Astrocyte (in vitro differentiated cells and primary cell): Measurements from ENCODE around the gene DOCK3. TPM values are rescaled to one million over a fixed set of nuclear protein-coding genes. Genes with fewer than 3 reads are reported as not detected.

Source experiments
- DNase-seq: peaks from one replicate; pipeline ENCODE4 v3.0.0-alpha.2; 2010; ENCODE audit warnings: low read depth
- FAIRE-seq: peaks from 2 replicates; lab custom pipeline; 2011; peaks lifted over from hg19 to GRCh38; lab: Jason Lieb, UNC
- H2AFZ ChIP-seq: 2 replicates; pipeline ENCODE4 v1.6.0; 2012; ENCODE audit warnings: low read depth, low read length, inconsistent platforms
- H3K27ac ChIP-seq: 2 replicates; pipeline ENCODE4 v1.5.1; 2011; ENCODE audit warnings: low read depth, low read length, inconsistent platforms
- H3K27me3 ChIP-seq: 2 replicates; pipeline ENCODE4 v1.6.0; 2011; ENCODE audit warnings: low read length, inconsistent platforms; ENCODE audit not compliant: insufficient read depth
- H3K36me3 ChIP-seq: 2 replicates; pipeline ENCODE4 v1.5.1; 2011; ENCODE audit warnings: low read length, inconsistent platforms; ENCODE audit not compliant: insufficient read depth
- H3K4me1 ChIP-seq: 2 replicates; pipeline ENCODE4 v1.5.1; 2011; ENCODE audit warnings: low read length, inconsistent platforms; ENCODE audit not compliant: insufficient read depth
- H3K4me2 ChIP-seq: 2 replicates; pipeline ENCODE4 v1.6.0; 2012; ENCODE audit warnings: low read length, inconsistent platforms
- H3K4me3 ChIP-seq: 2 replicates; pipeline ENCODE4 v1.5.1; 2011; ENCODE audit warnings: low read depth, mild to moderate bottlenecking, low read length, inconsistent platforms; ENCODE audit not compliant: insufficient read depth
- H3K79me2 ChIP-seq: 2 replicates; pipeline ENCODE4 v1.6.0; 2012; ENCODE audit warnings: mild to moderate bottlenecking, low read length, inconsistent platforms; ENCODE audit not compliant: insufficient read depth
- H3K9ac ChIP-seq: 2 replicates; pipeline ENCODE4 v1.6.0; 2012; ENCODE audit warnings: mild to moderate bottlenecking, low read length, inconsistent platforms
- H3K9me3 ChIP-seq: 2 replicates; pipeline ENCODE4 v1.5.1; 2012; ENCODE audit warnings: low read depth, mild to moderate bottlenecking, low read length, inconsistent platforms; ENCODE audit not compliant: insufficient read depth
- H4K20me1 ChIP-seq: 2 replicates; pipeline ENCODE4 v1.6.0; 2012; ENCODE audit warnings: low read length, inconsistent platforms; ENCODE audit not compliant: insufficient read depth
- H3K27ac Mint-ChIP-seq: one replicate; pipeline ENCODE4 v1.8.0; 2021; ENCODE audit warnings: mild to moderate bottlenecking, mixed read lengths; ENCODE audit not compliant: unreplicated experiment
- H3K27me3 Mint-ChIP-seq: one replicate; pipeline ENCODE4 v1.8.0; 2021; ENCODE audit warnings: low read depth, mixed read lengths; ENCODE audit not compliant: unreplicated experiment
- H3K36me3 Mint-ChIP-seq: one replicate; pipeline ENCODE4 v1.8.0; 2021; ENCODE audit warnings: low read depth, mixed read lengths; ENCODE audit not compliant: unreplicated experiment
- H3K4me1 Mint-ChIP-seq: one replicate; pipeline ENCODE4 v1.8.0; 2021; ENCODE audit warnings: low read depth, mixed read lengths; ENCODE audit not compliant: unreplicated experiment
- H3K4me3 Mint-ChIP-seq: one replicate; pipeline ENCODE4 v1.8.0; 2021; ENCODE audit warnings: mild to moderate bottlenecking, moderate library complexity, mixed read lengths; ENCODE audit not compliant: unreplicated experiment
- H3K9me3 Mint-ChIP-seq: one replicate; pipeline ENCODE4 v1.8.0; 2021; ENCODE audit warnings: mild to moderate bottlenecking, mixed read lengths; ENCODE audit not compliant: unreplicated experiment
- EZH2 ChIP-seq: IDR thresholded peaks from 2 replicates; pipeline ENCODE4 v1.6.1; 2012; ENCODE audit warnings: mild to moderate bottlenecking, low read length, inconsistent platforms; ENCODE audit not compliant: insufficient read depth
- total RNA-seq: library from RNA; stranded (reverse); gene quantifications from 2 replicates; pipeline ENCODE4 v1.2.1, GENCODE V29; 2021
- TF ChIP-seq, protein P1 (sequence below): IDR thresholded peaks from 2 replicates; pipeline ENCODE4 v1.5.1; 2011; ENCODE audit warnings: low read depth, mild to moderate bottlenecking, inconsistent platforms, low read length, moderate library complexity; ENCODE audit not compliant: insufficient read depth

The DOCK3 gene
- total RNA-seq, 1 donor from 2014 or later: 3.3 TPM

- no peaks in the 10 kb centered on the region for H3K4me1 ChIP-seq
- Mint-ChIP-seq H3K27me3 (no peaks in the 10 kb centered on the region), H3K4me1 (no peaks in the 10 kb centered on the region), H3K4me3 (no peak overlapping the region), H3K9me3 (peaks cover 5% of the 10 kb centered on the region), H3K27ac (no peak overlapping the region), H3K36me3 (no peaks in the 10 kb centered on the region)
- H3K4me2 ChIP-seq: no peak overlapping the region
- no peaks in the 10 kb centered on the region for H3K36me3 ChIP-seq
- H3K79me2 ChIP-seq: no peaks in the 10 kb centered on the region
- no peaks in the 10 kb centered on the region for H3K27me3 ChIP-seq
- H2AFZ ChIP-seq: no peak overlapping the region
- TF ChIP-seq EZH2: no peak
- TF ChIP-seq, protein P1, sequence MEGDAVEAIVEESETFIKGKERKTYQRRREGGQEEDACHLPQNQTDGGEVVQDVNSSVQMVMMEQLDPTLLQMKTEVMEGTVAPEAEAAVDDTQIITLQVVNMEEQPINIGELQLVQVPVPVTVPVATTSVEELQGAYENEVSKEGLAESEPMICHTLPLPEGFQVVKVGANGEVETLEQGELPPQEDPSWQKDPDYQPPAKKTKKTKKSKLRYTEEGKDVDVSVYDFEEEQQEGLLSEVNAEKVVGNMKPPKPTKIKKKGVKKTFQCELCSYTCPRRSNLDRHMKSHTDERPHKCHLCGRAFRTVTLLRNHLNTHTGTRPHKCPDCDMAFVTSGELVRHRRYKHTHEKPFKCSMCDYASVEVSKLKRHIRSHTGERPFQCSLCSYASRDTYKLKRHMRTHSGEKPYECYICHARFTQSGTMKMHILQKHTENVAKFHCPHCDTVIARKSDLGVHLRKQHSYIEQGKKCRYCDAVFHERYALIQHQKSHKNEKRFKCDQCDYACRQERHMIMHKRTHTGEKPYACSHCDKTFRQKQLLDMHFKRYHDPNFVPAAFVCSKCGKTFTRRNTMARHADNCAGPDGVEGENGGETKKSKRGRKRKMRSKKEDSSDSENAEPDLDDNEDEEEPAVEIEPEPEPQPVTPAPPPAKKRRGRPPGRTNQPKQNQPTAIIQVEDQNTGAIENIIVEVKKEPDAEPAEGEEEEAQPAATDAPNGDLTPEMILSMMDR: no peak
- no peak for DNase-seq
- no peak overlapping the region for H3K9ac ChIP-seq
- no peaks in the 10 kb centered on the region for H3K9me3 ChIP-seq
- H3K4me3 ChIP-seq: no peak overlapping the region
- no peak for FAIRE-seq
- H3K27ac ChIP-seq: no peak overlapping the region
- no peaks in the 10 kb centered on the region for H4K20me1 ChIP-seq
Observed at GRCh38 chr3:50737193-50737905, 62.6 kb downstream of the DOCK3 start.

DNA sequence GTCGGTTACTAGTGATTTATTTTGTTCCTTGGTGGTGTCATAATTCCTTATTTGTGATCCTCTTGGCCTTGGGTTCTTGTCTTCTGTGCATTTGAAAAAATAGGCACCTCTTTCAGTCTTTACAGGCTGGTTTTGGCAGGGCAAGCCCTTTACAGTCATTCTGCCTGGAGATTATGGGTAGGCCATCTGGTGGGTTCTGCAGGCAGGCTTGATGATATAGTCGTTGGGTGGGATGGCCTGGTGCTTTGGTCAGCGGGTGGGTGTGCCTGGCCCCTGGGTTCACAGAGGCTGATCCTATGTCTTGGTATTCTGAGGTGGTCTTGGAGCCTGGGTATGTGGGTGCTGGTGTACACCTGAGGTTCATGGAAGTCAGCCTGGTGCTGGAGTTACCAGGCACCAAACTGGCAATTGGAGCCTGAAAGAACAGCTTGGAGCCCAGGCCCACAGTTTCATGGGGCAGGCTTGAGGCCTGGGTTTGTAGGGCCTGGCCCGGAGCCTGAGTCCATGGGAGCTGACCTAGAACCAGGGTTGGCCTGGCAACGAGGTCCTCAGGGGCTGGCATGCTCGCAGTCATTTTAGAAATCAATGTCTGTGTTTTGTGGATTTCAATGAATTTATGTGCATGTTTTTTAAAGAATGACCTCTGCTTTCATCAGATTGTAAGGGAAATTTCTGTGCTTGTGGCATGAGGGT, 63.3 kb downstream of the DOCK3 start:
- no peak overlapping the region for H3K27ac ChIP-seq

More for the DNA sequence above, 63.3 kb downstream of the DOCK3 start:
- Mint-ChIP-seq H3K4me3 (no peak overlapping the region), H3K27me3 (no peaks in the 10 kb centered on the region), H3K27ac (no peak overlapping the region), H3K9me3 (peaks cover 6% of the 10 kb centered on the region), H3K4me1 (no peaks in the 10 kb centered on the region), H3K36me3 (no peaks in the 10 kb centered on the region)
- no peak for TF ChIP-seq EZH2
- TF ChIP-seq, protein P1: no peak
- no peak overlapping the region for H2AFZ ChIP-seq
- no peaks in the 10 kb centered on the region for H3K36me3 ChIP-seq
- H4K20me1 ChIP-seq: no peaks in the 10 kb centered on the region
- H3K4me1 ChIP-seq: no peaks in the 10 kb centered on the region
- DNase-seq (no peak), FAIRE-seq (no peak)
- no peak overlapping the region for H3K4me2 ChIP-seq
- H3K9ac ChIP-seq: no peak overlapping the region
- no peaks in the 10 kb centered on the region for H3K9me3 ChIP-seq
- no peak overlapping the region for H3K4me3 ChIP-seq
- no peaks in the 10 kb centered on the region for H3K79me2 ChIP-seq
- H3K27me3 ChIP-seq: no peaks in the 10 kb centered on the region
